HEK293 (cell line): ENCODE data around the gene TRAM2.
A peak's percentile ranks its signal among the peaks of the same experiment; 100 is the strongest.

Experiments used
- CTCF ChIA-PET: fragments of 350-600 bp; formaldehyde crosslinking; extraction: SDS; loops from one replicate; lab custom pipeline; 2021; ENCODE audit warnings: antibody characterized with exemption; lab: Yijun Ruan, JAX
- POLR2A ChIA-PET: fragments of 300-600 bp; formaldehyde crosslinking; extraction: SDS; loops from one replicate; lab custom pipeline; 2020; ENCODE audit warnings: antibody characterized with exemption, inconsistent platforms; lab: Yijun Ruan, JAX
- H3K27ac ChIP-seq: fragments of 200-500 bp; sonication (Bioruptor generic); 2 replicates; pipeline ENCODE4 v1.5.1; 2014; ENCODE audit warnings: low read depth, low read length, control low read depth, inconsistent platforms; ENCODE audit errors: extremely low read depth
- H3K36me3 ChIP-seq, 2 experiments: fragments of 200-500 bp in 1 of 2; sonication (Bioruptor generic) in 1 of 2; 1 replicate in 1 of 2; 2 replicates in 1 of 2; pipeline ENCODE4 v1.5.1; 2014 to 2017; ENCODE audit warnings: inconsistent platforms in 2 of 2, low read length in 2 of 2; ENCODE audit not compliant: control insufficient read depth in 2 of 2, insufficient read depth in 1 of 2
- H3K4me1 ChIP-seq: fragments of 200-500 bp; sonication (Bioruptor generic); 2 replicates; pipeline ENCODE4 v1.5.1; 2014; ENCODE audit warnings: mild to moderate bottlenecking, low read length, inconsistent platforms; ENCODE audit not compliant: control insufficient read depth, insufficient read depth
- H3K4me3 ChIP-seq: 2 replicates; pipeline ENCODE4 v1.5.1; 2011; ENCODE audit warnings: low read depth, mild to moderate bottlenecking, control low read depth, low read length, moderate library complexity
- H3K9me3 ChIP-seq: fragments of 200-500 bp; sonication (Bioruptor generic); 2 replicates; pipeline ENCODE4 v1.5.1; 2014; ENCODE audit warnings: low read depth, low read length, inconsistent platforms; ENCODE audit not compliant: control insufficient read depth, insufficient read depth
- BCL11A ChIP-seq: fragments of 450-650 bp; formaldehyde crosslinking; IDR thresholded peaks from 2 replicates; pipeline ENCODE4 v1.5.1; 2016; ENCODE audit warnings: low read depth, missing biosample characterization, missing genetic modification characterization
- KLF10 ChIP-seq: fragments of 450-650 bp; IDR thresholded peaks from 2 replicates; pipeline ENCODE4 v1.5.1; 2018; ENCODE audit warnings: missing biosample characterization, mild to moderate bottlenecking, missing genetic modification characterization
- MZF1 ChIP-seq: fragments of 450-650 bp; formaldehyde crosslinking; IDR thresholded peaks from 2 replicates; pipeline ENCODE4 v1.5.1; 2017; ENCODE audit warnings: missing biosample characterization, missing genetic modification characterization, borderline replicate concordance
- RBAK ChIP-seq: fragments of 450-650 bp; formaldehyde crosslinking; IDR thresholded peaks from 2 replicates; pipeline ENCODE4 v1.5.1; 2016; ENCODE audit warnings: missing biosample characterization, missing genetic modification characterization
- SCRT1 ChIP-seq: fragments of 450-650 bp; formaldehyde crosslinking; IDR thresholded peaks from 2 replicates; pipeline ENCODE4 v1.5.1; 2016; ENCODE audit warnings: missing biosample characterization, missing genetic modification characterization, borderline replicate concordance
- ZFP3 ChIP-seq: fragments of 450-650 bp; formaldehyde crosslinking; IDR thresholded peaks from 2 replicates; pipeline ENCODE4 v1.5.1; 2016; ENCODE audit warnings: low read depth, missing biosample characterization, missing genetic modification characterization
- ZFP37 ChIP-seq: fragments of 450-650 bp; formaldehyde crosslinking; IDR thresholded peaks from 2 replicates; pipeline ENCODE4 v1.5.1; 2016; ENCODE audit warnings: missing biosample characterization, missing genetic modification characterization
- ZFP41 ChIP-seq: fragments of 450-650 bp; formaldehyde crosslinking; IDR thresholded peaks from 2 replicates; pipeline ENCODE4 v1.5.1; 2016; ENCODE audit warnings: missing biosample characterization, missing genetic modification characterization, borderline replicate concordance
- ZNF138 ChIP-seq: fragments of 450-650 bp; formaldehyde crosslinking; IDR thresholded peaks from 2 replicates; pipeline ENCODE4 v1.5.1; 2016; ENCODE audit warnings: missing biosample characterization, missing genetic modification characterization, borderline replicate concordance
- ZNF169 ChIP-seq: fragments of 450-650 bp; formaldehyde crosslinking; IDR thresholded peaks from 2 replicates; pipeline ENCODE4 v1.5.1; 2016; ENCODE audit warnings: missing biosample characterization, missing genetic modification characterization
- ZNF184 ChIP-seq: fragments of 450-650 bp; IDR thresholded peaks from 2 replicates; pipeline ENCODE4 v1.5.1; 2018; ENCODE audit warnings: missing biosample characterization, mild to moderate bottlenecking, missing genetic modification characterization
- ZNF248 ChIP-seq: fragments of 450-650 bp; formaldehyde crosslinking; IDR thresholded peaks from 2 replicates; pipeline ENCODE4 v1.5.1; 2017; ENCODE audit warnings: missing biosample characterization, missing genetic modification characterization
- ZNF280D ChIP-seq: fragments of 450-650 bp; formaldehyde crosslinking; IDR thresholded peaks from 2 replicates; pipeline ENCODE4 v1.5.1; 2016; ENCODE audit warnings: missing biosample characterization, missing genetic modification characterization
- ZNF324 ChIP-seq: fragments of 450-650 bp; formaldehyde crosslinking; IDR thresholded peaks from 2 replicates; pipeline ENCODE4 v1.5.1; 2016; ENCODE audit warnings: missing biosample characterization, missing genetic modification characterization
- ZNF561 ChIP-seq: fragments of 450-650 bp; IDR thresholded peaks from 2 replicates; pipeline ENCODE4 v1.5.1; 2018; ENCODE audit warnings: missing biosample characterization, missing genetic modification characterization, borderline replicate concordance
- ZNF664 ChIP-seq: fragments of 450-650 bp; formaldehyde crosslinking; IDR thresholded peaks from 2 replicates; pipeline ENCODE4 v1.5.1; 2016; ENCODE audit warnings: missing biosample characterization, missing genetic modification characterization
- ZNF707 ChIP-seq: fragments of 450-650 bp; formaldehyde crosslinking; IDR thresholded peaks from 2 replicates; pipeline ENCODE4 v1.5.1; 2016; ENCODE audit warnings: missing biosample characterization, missing genetic modification characterization
- ZNF777 ChIP-seq: fragments of 450-650 bp; formaldehyde crosslinking; IDR thresholded peaks from 2 replicates; pipeline ENCODE4 v1.5.1; 2017; ENCODE audit warnings: missing biosample characterization, missing genetic modification characterization, borderline replicate concordance
- ZNF785 ChIP-seq: fragments of 450-650 bp; formaldehyde crosslinking; IDR thresholded peaks from 2 replicates; pipeline ENCODE4 v1.5.1; 2016; ENCODE audit warnings: missing biosample characterization, missing genetic modification characterization
- ZNF791 ChIP-seq: fragments of 450-650 bp; formaldehyde crosslinking; IDR thresholded peaks from 2 replicates; pipeline ENCODE4 v1.5.1; 2016; ENCODE audit warnings: missing biosample characterization, missing genetic modification characterization
- ZNF792 ChIP-seq: fragments of 450-650 bp; formaldehyde crosslinking; IDR thresholded peaks from 2 replicates; pipeline ENCODE4 v1.5.1; 2016; ENCODE audit warnings: missing biosample characterization, missing genetic modification characterization
- ZSCAN16 ChIP-seq: fragments of 450-650 bp; formaldehyde crosslinking; IDR thresholded peaks from 2 replicates; pipeline ENCODE4 v1.5.1; 2016; ENCODE audit warnings: missing biosample characterization, missing genetic modification characterization
- TF ChIP-seq, protein P1 (sequence below): fragments of 450-650 bp; IDR thresholded peaks from 2 replicates; pipeline ENCODE4 v1.5.1; 2018; ENCODE audit warnings: missing biosample characterization, mild to moderate bottlenecking, missing genetic modification characterization
- TF ChIP-seq, protein P2 (sequence below): fragments of 450-650 bp; formaldehyde crosslinking; IDR thresholded peaks from 2 replicates; pipeline ENCODE4 v1.5.1; 2016; ENCODE audit warnings: missing biosample characterization, missing genetic modification characterization, low read depth
- TF ChIP-seq, protein P3 (sequence below): fragments of 450-650 bp; formaldehyde crosslinking; IDR thresholded peaks from 2 replicates; pipeline ENCODE4 v1.5.1; 2017; ENCODE audit warnings: missing biosample characterization, missing genetic modification characterization

Gene TRAM2

DNA sequence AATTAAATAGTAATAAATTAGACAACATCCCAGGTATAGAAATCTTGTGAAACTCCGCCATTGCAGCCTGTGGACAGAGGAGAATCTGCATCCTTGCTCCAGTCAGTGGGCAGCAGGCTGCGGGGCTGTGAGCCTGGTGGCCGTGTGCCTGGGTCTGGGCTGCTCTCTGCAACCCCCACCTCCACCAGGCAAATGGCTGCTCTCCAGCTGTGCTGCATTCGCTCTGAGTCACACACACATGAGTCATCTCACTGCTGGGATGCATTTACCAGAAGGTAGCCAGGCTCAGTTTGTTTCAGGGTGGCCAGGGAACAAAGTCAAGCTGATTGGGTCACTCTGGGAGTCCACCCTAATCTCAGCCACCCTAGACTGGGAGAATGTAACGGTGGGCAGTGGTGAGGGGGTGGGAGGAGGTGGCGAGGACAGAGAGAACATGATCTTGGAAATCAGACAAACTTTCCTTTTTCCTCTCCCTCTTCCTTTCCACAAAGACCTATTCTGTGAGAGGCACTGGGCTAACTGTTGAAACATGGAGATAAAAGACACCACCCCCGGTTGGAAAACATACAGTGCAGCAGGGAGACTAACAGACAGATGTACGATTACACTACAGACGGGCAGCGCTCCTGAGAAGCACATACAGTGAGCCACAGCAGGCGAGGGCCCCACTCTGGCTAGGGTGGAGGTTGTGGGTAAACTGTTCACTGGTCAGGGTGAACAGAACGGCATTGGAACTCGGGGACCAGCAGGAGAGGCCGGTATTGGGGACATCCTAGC lies 59.2 kb downstream of the TRAM2 start (continued):
- TF ChIP-seq ZNF280D (0 out of 2 replicates have a peak, but pooled peaks have one; percentile 7), ZFP3 (tag by site-specific recombination) (no peak), ZNF248 (tag by site-specific recombination) (no peak), ZNF785 (tag by site-specific recombination) (no peak), RBAK (tag by site-specific recombination) (no peak), ZNF707 (tag by site-specific recombination) (no peak), ZNF138 (tag by site-specific recombination) (no peak), SCRT1 (tag by site-specific recombination) (no peak), ZNF184 (0 out of 2 replicates have a peak, but pooled peaks have one; percentile 59), ZNF664 (tag by site-specific recombination) (no peak), MZF1 (tag by site-specific recombination) (no peak), ZNF169 (no peak), ZFP41 (tag by site-specific recombination) (no peak), ZNF324 (tag by site-specific recombination) (peak; percentile 85; the same call in 1 of the 2 replicates), ZNF561 (tag by site-specific recombination) (no peak), ZNF792 (tag by site-specific recombination) (no peak), ZNF777 (tag by site-specific recombination) (no peak)

GRCh38 chr6:52516943-52517342 lies 59.9 kb downstream of the TRAM2 start:
- CTCF ChIA-PET: interaction anchor here (0.9 to 1.0 kb wide), 2 partner anchors 16 to 65 kb away, joined by 4 to 5 read pairs; no protein-coding TSS in a partner anchor
- peaks cover 0 to 5% of the 10 kb centered on the region in 2 experiments; a peak in 1 of 3 replicates for H3K36me3 ChIP-seq
- POLR2A ChIA-PET: interaction anchor here (1.0 to 1.1 kb wide), 2 partner anchors 13 to 19 kb away, joined by 3 to 4 read pairs; no protein-coding TSS in a partner anchor
- peaks cover 9% of the 10 kb centered on the region for H3K4me1 ChIP-seq
- no peak overlapping the region for H3K27ac ChIP-seq
- H3K9me3 ChIP-seq: no peaks in the 10 kb centered on the region
- no peak for TF ChIP-seq KLF10
- TF ChIP-seq ZFP3 (tag by site-specific recombination): no peak
- TF ChIP-seq, protein P1, sequence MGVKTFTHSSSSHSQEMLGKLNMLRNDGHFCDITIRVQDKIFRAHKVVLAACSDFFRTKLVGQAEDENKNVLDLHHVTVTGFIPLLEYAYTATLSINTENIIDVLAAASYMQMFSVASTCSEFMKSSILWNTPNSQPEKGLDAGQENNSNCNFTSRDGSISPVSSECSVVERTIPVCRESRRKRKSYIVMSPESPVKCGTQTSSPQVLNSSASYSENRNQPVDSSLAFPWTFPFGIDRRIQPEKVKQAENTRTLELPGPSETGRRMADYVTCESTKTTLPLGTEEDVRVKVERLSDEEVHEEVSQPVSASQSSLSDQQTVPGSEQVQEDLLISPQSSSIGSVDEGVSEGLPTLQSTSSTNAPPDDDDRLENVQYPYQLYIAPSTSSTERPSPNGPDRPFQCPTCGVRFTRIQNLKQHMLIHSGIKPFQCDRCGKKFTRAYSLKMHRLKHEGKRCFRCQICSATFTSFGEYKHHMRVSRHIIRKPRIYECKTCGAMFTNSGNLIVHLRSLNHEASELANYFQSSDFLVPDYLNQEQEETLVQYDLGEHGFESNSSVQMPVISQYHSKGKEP (tag by site-specific recombination): no peak
- TF ChIP-seq ZFP41 (tag by site-specific recombination): no peak
- no peak for TF ChIP-seq ZNF791
- no peak for TF ChIP-seq ZSCAN16 (tag by site-specific recombination)
- TF ChIP-seq, protein P2, sequence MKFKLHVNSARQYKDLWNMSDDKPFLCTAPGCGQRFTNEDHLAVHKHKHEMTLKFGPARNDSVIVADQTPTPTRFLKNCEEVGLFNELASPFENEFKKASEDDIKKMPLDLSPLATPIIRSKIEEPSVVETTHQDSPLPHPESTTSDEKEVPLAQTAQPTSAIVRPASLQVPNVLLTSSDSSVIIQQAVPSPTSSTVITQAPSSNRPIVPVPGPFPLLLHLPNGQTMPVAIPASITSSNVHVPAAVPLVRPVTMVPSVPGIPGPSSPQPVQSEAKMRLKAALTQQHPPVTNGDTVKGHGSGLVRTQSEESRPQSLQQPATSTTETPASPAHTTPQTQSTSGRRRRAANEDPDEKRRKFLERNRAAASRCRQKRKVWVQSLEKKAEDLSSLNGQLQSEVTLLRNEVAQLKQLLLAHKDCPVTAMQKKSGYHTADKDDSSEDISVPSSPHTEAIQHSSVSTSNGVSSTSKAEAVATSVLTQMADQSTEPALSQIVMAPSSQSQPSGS: no peak
- no peak for TF ChIP-seq BCL11A
- TF ChIP-seq, protein P3, sequence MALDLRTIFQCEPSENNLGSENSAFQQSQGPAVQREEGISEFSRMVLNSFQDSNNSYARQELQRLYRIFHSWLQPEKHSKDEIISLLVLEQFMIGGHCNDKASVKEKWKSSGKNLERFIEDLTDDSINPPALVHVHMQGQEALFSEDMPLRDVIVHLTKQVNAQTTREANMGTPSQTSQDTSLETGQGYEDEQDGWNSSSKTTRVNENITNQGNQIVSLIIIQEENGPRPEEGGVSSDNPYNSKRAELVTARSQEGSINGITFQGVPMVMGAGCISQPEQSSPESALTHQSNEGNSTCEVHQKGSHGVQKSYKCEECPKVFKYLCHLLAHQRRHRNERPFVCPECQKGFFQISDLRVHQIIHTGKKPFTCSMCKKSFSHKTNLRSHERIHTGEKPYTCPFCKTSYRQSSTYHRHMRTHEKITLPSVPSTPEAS (tag by site-specific recombination): no peak
- TF ChIP-seq ZFP37 (tag by site-specific recombination): no peak
- H3K4me3 ChIP-seq: no peak overlapping the region
